Endothelial cell of umbilical vein (primary cell): ENCODE data around the gene ACP2.

ENCODE experiments used
- EZH2 ChIP-seq: IDR thresholded peaks from 2 replicates; pipeline ENCODE4 v1.6.1; 2012; ENCODE audit warnings: borderline replicate concordance, low read depth, mild to moderate bottlenecking, moderate library complexity, low read length, inconsistent platforms; ENCODE audit not compliant: severe bottlenecking
- GATA2 ChIP-seq: IDR thresholded peaks from 2 replicates; pipeline ENCODE4 v1.7.0; 2011; ENCODE audit warnings: low read depth, mild to moderate bottlenecking, moderate library complexity, mixed read lengths, low read length; ENCODE audit not compliant: insufficient read length, insufficient read depth
- POLR2A ChIP-seq: IDR thresholded peaks from 2 replicates; pipeline ENCODE4 v1.6.1; 2012; ENCODE audit warnings: low read depth, mild to moderate bottlenecking, control low read depth, low read length
- POLR2AphosphoS5 ChIP-seq: IDR thresholded peaks from 2 replicates; pipeline ENCODE4 v1.6.1; 2012; ENCODE audit warnings: low read depth, mild to moderate bottlenecking, control low read depth, low read length, moderate library complexity; ENCODE audit not compliant: insufficient read depth
- TF ChIP-seq, protein P1 (sequence below), 2 donors: IDR thresholded peaks; 1 replicate in 1 of 2; 2 replicates in 1 of 2; pipeline ENCODE4 v1.5.1; 2011; ENCODE audit warnings: low read length in 2 of 2, mild to moderate bottlenecking in 2 of 2, moderate library complexity in 2 of 2, control low read depth in 1 of 2, inconsistent platforms in 1 of 2, low read depth in 1 of 2; ENCODE audit not compliant: insufficient read depth in 1 of 2; ENCODE audit errors: extremely low read depth in 1 of 2
- TF ChIP-seq, protein P2 (sequence below): IDR thresholded peaks from 2 replicates; pipeline ENCODE4 v1.6.1; 2011; ENCODE audit not compliant: insufficient read depth, insufficient read length

- TF ChIP-seq POLR2A (no peak), POLR2AphosphoS5 (no peak), GATA2 (no peak), EZH2 (no peak)
- TF ChIP-seq, protein P1, sequence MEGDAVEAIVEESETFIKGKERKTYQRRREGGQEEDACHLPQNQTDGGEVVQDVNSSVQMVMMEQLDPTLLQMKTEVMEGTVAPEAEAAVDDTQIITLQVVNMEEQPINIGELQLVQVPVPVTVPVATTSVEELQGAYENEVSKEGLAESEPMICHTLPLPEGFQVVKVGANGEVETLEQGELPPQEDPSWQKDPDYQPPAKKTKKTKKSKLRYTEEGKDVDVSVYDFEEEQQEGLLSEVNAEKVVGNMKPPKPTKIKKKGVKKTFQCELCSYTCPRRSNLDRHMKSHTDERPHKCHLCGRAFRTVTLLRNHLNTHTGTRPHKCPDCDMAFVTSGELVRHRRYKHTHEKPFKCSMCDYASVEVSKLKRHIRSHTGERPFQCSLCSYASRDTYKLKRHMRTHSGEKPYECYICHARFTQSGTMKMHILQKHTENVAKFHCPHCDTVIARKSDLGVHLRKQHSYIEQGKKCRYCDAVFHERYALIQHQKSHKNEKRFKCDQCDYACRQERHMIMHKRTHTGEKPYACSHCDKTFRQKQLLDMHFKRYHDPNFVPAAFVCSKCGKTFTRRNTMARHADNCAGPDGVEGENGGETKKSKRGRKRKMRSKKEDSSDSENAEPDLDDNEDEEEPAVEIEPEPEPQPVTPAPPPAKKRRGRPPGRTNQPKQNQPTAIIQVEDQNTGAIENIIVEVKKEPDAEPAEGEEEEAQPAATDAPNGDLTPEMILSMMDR (IDR thresholded peaks at IDR 0.05; ENCODE audit: extremely low read depth in 1 of 2, insufficient read depth in 1 of 2, low read depth in 1 of 2, low read length in 2 of 2), result no peak
- TF ChIP-seq, protein P2, sequence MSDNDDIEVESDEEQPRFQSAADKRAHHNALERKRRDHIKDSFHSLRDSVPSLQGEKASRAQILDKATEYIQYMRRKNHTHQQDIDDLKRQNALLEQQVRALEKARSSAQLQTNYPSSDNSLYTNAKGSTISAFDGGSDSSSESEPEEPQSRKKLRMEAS, result no peak
Observed at GRCh38 chr11:47244448-47245350, 3.9 kb downstream of the ACP2 start.
